SU-DHL-6 (cell line): ENCODE results near the gene ADPRHL1.

Experiments used
- H2AFZ ChIP-seq: fragments of 200-600 bp; sonication (generic); 2 replicates; pipeline ENCODE4 v1.6.1; 2014; ENCODE audit warnings: low read depth, mild to moderate bottlenecking, moderate library complexity, mixed read lengths, antibody characterized with exemption, low read length; ENCODE audit not compliant: severe bottlenecking
- H3F3A ChIP-seq: fragments of 200-600 bp; shearing (Covaris generic); 2 replicates; pipeline ENCODE4 v1.6.0; 2016; ENCODE audit warnings: antibody characterized with exemption, mild to moderate bottlenecking; ENCODE audit not compliant: insufficient read depth
- H3K27ac ChIP-seq: fragments of 200-600 bp; sonication (generic); 2 replicates; pipeline ENCODE4 v1.5.1; 2016; ENCODE audit warnings: low read depth, mild to moderate bottlenecking, low read length, moderate library complexity, mixed read lengths
- H3K27me3 ChIP-seq: fragments of 200-600 bp; sonication (generic), shearing (Covaris generic); 2 replicates; pipeline ENCODE4 v1.6.0; 2014; ENCODE audit warnings: mild to moderate bottlenecking, low read length
- H3K36me3 ChIP-seq: fragments of 200-600 bp; sonication (generic); 2 replicates; pipeline ENCODE4 v1.6.1; 2014; ENCODE audit warnings: mild to moderate bottlenecking, low read length, mixed read lengths
- H3K4me2 ChIP-seq: fragments of 300-600, 200-600 bp; shearing (Covaris generic), sonication (generic); 2 replicates; pipeline ENCODE4 v1.6.0; 2014; ENCODE audit warnings: low read length, low read depth, mild to moderate bottlenecking; ENCODE audit not compliant: poor library complexity, severe bottlenecking
- H3K4me3 ChIP-seq: fragments of 200-600 bp; sonication (generic); 2 replicates; pipeline ENCODE4 v1.5.1; 2014; ENCODE audit warnings: antibody characterized with exemption, low read length, mild to moderate bottlenecking, mixed read lengths; ENCODE audit not compliant: insufficient read depth, poor library complexity, severe bottlenecking
- H3K79me2 ChIP-seq: fragments of 200-600 bp; sonication (generic); 2 replicates; pipeline ENCODE4 v1.6.1; 2014; ENCODE audit warnings: mild to moderate bottlenecking, low read length, moderate library complexity; ENCODE audit not compliant: insufficient read depth
- H3K9ac ChIP-seq: fragments of 200-600 bp; sonication (generic); 2 replicates; pipeline ENCODE4 v1.7.0; 2014; ENCODE audit warnings: mild to moderate bottlenecking, low read length
- H3K9me2 ChIP-seq: fragments of 200-600 bp; sonication (generic); replicated peaks from 2 replicates; pipeline ENCODE4 v1.6.1; 2014; ENCODE audit warnings: low read length; ENCODE audit not compliant: insufficient read depth
- H3K9me3 ChIP-seq: fragments of 200-600 bp; sonication (generic); 2 replicates; pipeline ENCODE4 v1.6.1; 2014; ENCODE audit warnings: low read length, mixed read lengths; ENCODE audit not compliant: insufficient read depth
- H4K20me1 ChIP-seq: fragments of 200-600 bp; sonication (generic); 2 replicates; pipeline ENCODE4 v1.6.1; 2014; ENCODE audit warnings: low read depth, mild to moderate bottlenecking, antibody characterized with exemption, low read length, moderate library complexity, mixed read lengths
- EZH2phosphoT487 ChIP-seq: fragments of 200-600 bp; sonication (generic), shearing (Covaris generic); conservative IDR thresholded peaks from 2 replicates; pipeline ENCODE4 v1.6.1; 2018; ENCODE audit warnings: mild to moderate bottlenecking, antibody characterized with exemption, low read length, moderate library complexity, mixed read lengths
- TF ChIP-seq, protein P1 (sequence below): fragments of 200-600 bp; sonication (generic); IDR thresholded peaks from one replicate; pipeline ENCODE4 v1.5.1; 2017; ENCODE audit warnings: antibody characterized with exemption, mild to moderate bottlenecking, low read length, moderate library complexity; ENCODE audit not compliant: insufficient read depth, poor library complexity, severe bottlenecking

Gene ADPRHL1

DNA sequence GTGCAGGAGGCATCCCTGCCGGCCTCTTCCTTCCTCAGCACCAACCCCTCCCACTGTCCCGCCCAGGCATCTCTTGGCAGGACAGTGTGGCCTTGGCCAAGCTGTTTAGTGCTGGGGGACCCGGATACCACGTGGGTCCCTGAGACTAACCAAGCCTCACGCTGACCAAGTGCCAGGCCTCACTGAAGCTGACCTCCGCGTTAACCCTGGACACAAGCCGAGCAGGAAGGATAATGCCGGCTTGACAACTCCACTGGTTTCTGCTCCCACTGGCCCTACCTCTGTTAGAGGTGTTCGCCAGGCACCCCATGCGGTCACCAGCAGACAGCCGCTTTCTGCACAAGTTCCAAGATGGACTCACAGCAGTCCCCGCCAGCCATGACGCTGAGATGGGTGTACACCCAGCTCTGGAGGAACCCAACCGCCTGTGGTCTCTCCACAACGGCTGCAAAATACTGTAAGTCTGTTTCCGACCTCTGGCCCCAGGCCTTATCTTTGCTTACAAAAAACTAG, 101.7 kb downstream of the ADPRHL1 start:
- Histone ChIP-seq H3K4me2 (no peak overlapping the region), H2AFZ (no peak overlapping the region), H3K27me3 (no peaks in the 10 kb centered on the region), H3K36me3 (no peaks in the 10 kb centered on the region), H3K9ac (no peak overlapping the region), H4K20me1 (no peaks in the 10 kb centered on the region), H3K79me2 (no peaks in the 10 kb centered on the region), H3K9me2 (no peaks in the 10 kb centered on the region), H3K9me3 (no peaks in the 10 kb centered on the region), H3K4me3 (no peak overlapping the region), H3K27ac (no peak overlapping the region), H3F3A (no peaks in the 10 kb centered on the region)
- TF ChIP-seq, protein P1, sequence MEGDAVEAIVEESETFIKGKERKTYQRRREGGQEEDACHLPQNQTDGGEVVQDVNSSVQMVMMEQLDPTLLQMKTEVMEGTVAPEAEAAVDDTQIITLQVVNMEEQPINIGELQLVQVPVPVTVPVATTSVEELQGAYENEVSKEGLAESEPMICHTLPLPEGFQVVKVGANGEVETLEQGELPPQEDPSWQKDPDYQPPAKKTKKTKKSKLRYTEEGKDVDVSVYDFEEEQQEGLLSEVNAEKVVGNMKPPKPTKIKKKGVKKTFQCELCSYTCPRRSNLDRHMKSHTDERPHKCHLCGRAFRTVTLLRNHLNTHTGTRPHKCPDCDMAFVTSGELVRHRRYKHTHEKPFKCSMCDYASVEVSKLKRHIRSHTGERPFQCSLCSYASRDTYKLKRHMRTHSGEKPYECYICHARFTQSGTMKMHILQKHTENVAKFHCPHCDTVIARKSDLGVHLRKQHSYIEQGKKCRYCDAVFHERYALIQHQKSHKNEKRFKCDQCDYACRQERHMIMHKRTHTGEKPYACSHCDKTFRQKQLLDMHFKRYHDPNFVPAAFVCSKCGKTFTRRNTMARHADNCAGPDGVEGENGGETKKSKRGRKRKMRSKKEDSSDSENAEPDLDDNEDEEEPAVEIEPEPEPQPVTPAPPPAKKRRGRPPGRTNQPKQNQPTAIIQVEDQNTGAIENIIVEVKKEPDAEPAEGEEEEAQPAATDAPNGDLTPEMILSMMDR = no peak
- no peak for TF ChIP-seq EZH2phosphoT487

DNA sequence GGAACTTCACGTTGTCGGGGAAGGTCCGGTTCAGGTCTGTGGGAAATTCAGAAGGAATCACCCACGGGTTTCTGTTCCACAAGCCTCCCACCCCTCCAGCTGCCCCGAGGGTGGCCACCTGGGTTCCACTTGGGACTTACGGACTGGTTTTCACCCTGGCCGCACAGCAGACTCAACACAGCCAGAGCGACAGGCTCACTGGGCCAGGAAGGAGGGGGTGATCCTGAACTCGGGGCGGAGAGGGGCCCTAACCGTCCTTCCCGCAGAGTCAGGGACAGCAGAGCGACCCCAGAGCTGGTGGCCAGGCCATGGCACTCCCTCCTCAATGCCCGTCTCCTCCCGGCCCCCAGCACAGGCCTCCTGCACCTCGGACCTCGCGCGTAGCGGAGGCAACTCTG, 102.4 kb downstream of the ADPRHL1 start:
- no peak overlapping the region for H3K27ac ChIP-seq
- H2AFZ ChIP-seq = no peak overlapping the region
- no peak overlapping the region for H3K4me3 ChIP-seq
- H3F3A ChIP-seq = no peaks in the 10 kb centered on the region
- no peaks in the 10 kb centered on the region for H3K27me3 ChIP-seq
- H3K36me3 ChIP-seq = no peaks in the 10 kb centered on the region
- H4K20me1 ChIP-seq = no peaks in the 10 kb centered on the region
- no peaks in the 10 kb centered on the region for H3K9me2 ChIP-seq
- H3K9ac ChIP-seq = no peak overlapping the region
- H3K9me3 ChIP-seq = no peaks in the 10 kb centered on the region
- no peak overlapping the region for H3K4me2 ChIP-seq
- TF ChIP-seq, protein P1 = no peak
- no peak for TF ChIP-seq EZH2phosphoT487
- H3K79me2 ChIP-seq = no peaks in the 10 kb centered on the region

DNA sequence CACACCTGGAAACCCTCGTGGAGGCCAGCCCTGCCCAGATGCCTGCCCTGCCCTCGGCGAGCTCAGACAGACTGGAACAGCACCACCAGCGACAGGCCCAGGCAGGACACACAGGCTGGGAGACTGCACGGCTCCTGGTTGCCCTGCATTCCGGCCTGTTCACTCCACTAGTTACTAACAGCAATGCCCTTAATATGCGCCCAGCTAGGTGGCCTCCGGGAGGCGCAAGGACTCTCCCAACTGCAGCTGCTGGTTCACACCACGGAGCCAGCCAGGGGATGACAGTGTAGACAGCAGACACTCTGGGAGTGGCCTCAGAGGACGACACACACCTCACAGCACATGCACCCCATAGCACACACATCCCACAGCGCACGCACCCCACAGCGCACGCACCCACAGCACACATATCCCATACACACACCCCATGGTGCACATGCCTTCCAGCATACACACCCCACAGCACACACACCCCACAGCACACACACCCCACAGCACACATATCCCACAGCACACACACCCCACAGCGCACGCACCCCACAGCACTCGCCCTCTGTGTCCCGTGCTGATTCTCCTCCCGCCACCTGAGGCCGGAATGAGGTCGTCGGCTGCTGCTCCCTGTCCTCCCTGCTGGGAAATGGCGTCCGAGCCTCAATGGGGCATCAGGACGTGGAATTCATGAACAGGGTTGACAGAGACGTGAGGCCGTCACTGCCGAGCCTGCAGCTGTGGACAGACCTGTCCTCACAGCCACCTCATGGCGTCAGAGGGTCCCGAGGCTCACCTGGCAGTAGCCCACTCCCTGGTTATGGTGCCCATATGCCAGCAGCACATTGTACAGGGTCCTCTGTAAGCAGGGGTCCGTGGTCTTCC, 103.0 kb downstream of the ADPRHL1 start:
- H3K27me3 ChIP-seq = no peaks in the 10 kb centered on the region
- no peaks in the 10 kb centered on the region for H3K36me3 ChIP-seq
- no peaks in the 10 kb centered on the region for H3K9me2 ChIP-seq

More for the DNA sequence above, 103.0 kb downstream of the ADPRHL1 start:
- Histone ChIP-seq H3K9me3 (no peaks in the 10 kb centered on the region), H3K27ac (no peak overlapping the region), H3K4me2 (no peak overlapping the region), H2AFZ (no peak overlapping the region), H3K4me3 (no peak overlapping the region), H4K20me1 (no peaks in the 10 kb centered on the region), H3F3A (no peaks in the 10 kb centered on the region), H3K79me2 (no peaks in the 10 kb centered on the region), H3K9ac (no peak overlapping the region)
- TF ChIP-seq EZH2phosphoT487 = no peak
- TF ChIP-seq, protein P1 = no peak
